ENCODE measurements around the gene PPT2. TPM values are rescaled to one million over a fixed set of nuclear protein-coding genes. Genes with fewer than 3 reads are reported as not detected.

The PPT2 gene
- total RNA-seq, 3 donors from 2014 or later, result 16.8 to 37.2 (median 34.4) TPM

DNA sequence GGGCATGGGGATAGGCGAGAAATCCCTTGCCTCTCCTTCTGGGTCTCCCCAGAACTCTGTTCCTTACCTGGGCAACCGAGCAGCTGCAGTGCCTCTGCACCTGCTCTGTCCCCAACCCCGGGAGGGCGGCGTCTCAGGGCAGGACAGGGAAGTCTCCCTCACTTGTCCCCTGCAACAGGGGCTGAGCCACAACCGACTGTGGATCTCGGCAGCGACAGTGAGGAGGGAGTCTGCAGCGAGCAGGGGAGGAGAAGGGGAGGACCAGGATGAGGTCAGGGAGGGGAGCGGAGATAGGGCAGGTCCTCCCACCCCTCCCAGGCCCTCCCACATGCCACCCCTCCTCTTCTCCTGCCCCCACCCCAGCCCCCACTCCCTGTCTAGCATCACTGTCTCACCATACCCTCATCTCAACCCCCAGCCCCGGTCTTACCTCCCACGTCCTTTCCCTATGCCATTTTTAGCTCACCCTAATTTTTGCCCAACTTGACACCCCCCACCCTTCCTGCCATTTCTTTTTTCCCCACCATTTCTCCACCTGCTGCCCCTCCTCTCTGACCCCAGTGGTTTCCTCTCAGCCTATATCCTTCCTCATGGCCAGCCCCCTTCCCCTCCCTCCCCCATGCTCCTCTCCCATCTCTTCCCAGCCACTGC is 44.7 kb upstream of the PPT2 start, which contains the start of gene TNXB:
TNXB (minus strand) TSS at position 225 of the 651 bp plus-strand sequence. CDS start 11,140 bp downstream, outside the sequence.
- H3K4me1 ChIP-seq (ENCODE audit: low read depth), result peaks cover 10% of the 10 kb centered on the region

DNA sequence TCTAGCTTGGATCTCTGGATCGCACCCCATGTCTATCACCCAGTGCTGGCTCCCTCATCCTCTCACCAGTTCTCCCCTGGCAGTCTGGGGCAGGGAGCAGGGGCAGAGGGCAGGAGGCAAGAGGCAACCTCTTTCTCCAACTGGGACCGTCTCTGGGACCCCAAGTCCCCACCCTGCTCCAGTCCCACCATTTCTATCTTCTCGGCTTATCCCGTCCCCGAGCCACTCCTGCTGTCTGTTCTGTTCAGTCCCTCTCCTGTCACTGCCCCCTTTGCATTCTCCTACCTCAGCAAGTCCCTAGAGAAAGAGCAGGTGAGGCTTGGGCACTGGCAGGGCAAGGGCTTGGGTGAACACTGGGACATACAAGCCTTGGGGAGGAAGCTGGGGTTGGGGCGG is 44.2 kb upstream of the PPT2 start:
- ATAC-seq (no peak), DNase-seq (no peak)
- Histone ChIP-seq H3K9me3 (no peaks in the 10 kb centered on the region), H3K4me1 (ENCODE audit: low read depth) (peaks cover 10% of the 10 kb centered on the region), H3K4me3 (no peak overlapping the region), H3K36me3 (ENCODE audit: low read depth) (no peaks in the 10 kb centered on the region)
- TF ChIP-seq, protein P1, sequence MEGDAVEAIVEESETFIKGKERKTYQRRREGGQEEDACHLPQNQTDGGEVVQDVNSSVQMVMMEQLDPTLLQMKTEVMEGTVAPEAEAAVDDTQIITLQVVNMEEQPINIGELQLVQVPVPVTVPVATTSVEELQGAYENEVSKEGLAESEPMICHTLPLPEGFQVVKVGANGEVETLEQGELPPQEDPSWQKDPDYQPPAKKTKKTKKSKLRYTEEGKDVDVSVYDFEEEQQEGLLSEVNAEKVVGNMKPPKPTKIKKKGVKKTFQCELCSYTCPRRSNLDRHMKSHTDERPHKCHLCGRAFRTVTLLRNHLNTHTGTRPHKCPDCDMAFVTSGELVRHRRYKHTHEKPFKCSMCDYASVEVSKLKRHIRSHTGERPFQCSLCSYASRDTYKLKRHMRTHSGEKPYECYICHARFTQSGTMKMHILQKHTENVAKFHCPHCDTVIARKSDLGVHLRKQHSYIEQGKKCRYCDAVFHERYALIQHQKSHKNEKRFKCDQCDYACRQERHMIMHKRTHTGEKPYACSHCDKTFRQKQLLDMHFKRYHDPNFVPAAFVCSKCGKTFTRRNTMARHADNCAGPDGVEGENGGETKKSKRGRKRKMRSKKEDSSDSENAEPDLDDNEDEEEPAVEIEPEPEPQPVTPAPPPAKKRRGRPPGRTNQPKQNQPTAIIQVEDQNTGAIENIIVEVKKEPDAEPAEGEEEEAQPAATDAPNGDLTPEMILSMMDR (IDR thresholded peaks at IDR 0.05), result no peak
- intact Hi-C loops (cut with DNase I, micrococcal nuclease), result no loop called here

More for the DNA sequence above, 44.7 kb upstream of the PPT2 start, which contains the start of gene TNXB:
- DNase-seq (peak in 1 of 3 donors; percentile 50), ATAC-seq (peak; percentile 43)
- intact Hi-C loops (cut with DNase I, micrococcal nuclease), result no loop called here
- H3K4me3 ChIP-seq, result no peak within 1 kb of the TSS
- TF ChIP-seq, protein P1 (IDR thresholded peaks at IDR 0.05), result no peak
- no peaks in the 10 kb centered on the region for H3K36me3 ChIP-seq (ENCODE audit: low read depth)
- H3K9me3 ChIP-seq, result no peaks in the 10 kb centered on the region

DNA sequence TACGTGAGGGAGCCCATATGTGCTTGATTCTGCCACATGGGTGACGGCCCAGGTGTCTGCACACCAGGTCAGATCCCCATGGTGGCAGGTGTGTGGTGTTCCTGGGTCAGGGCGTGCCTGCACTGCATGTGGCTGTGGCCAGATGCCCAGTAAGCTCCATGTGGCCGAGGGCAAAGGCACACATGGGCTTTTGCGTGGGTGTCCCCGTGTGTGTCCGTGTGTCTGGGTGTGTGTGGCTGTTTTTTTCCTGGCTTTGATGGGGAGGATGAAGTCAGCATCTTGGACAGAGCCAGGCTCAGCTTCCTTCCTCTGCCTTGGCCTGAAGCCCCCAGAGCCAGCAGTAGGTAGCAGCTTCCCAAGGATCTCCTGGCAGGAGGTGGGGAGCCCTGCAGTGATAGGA is 43.3 kb upstream of the PPT2 start:
- intact Hi-C loops (cut with DNase I, micrococcal nuclease), result no loop called here
- TF ChIP-seq, protein P1 (IDR thresholded peaks at IDR 0.05), result no peak
- no peaks in the 10 kb centered on the region for H3K9me3 ChIP-seq
- no peak for DNase-seq
- no peaks in the 10 kb centered on the region for H3K36me3 ChIP-seq (ENCODE audit: low read depth)
- ATAC-seq, result peak; percentile 24
- peaks cover 10% of the 10 kb centered on the region for H3K4me1 ChIP-seq (ENCODE audit: low read depth)
- no peak overlapping the region for H3K4me3 ChIP-seq

DNA sequence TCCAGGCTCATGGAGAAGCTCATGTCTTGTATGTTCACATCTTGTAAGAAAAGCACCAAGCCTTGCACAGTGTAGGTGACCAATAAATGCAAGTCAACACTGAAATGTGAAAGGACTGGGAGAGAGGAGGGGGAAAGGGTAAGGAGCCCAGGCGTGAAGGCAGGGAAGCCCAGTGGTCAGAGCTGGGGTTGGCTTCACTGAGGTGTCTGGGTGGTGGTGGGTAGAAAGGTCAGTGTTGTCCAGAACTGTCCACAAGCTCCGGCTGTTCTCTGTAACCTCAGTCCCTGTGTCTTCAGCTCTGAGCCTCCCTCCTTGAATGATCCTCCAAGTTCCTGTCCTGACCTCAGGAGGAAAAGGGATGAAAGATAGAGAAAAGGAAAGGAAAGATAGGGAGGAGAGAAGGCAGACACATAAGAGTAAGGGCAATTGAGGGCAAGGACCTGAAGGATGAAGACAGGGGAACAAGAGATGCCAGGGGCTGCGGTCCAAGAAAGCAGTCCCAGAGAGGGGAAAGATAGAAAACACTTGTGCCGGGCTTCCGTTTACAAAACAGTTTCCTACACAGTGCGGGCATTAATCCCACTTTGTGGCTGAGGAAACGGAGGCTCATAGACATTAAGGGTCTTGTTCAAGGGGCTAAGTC is 42.4 kb upstream of the PPT2 start:
- TF ChIP-seq, protein P1 (IDR thresholded peaks at IDR 0.05), result no peak
- Histone ChIP-seq H3K9me3 (no peaks in the 10 kb centered on the region), H3K36me3 (ENCODE audit: low read depth) (no peaks in the 10 kb centered on the region), H3K4me3 (no peak overlapping the region), H3K4me1 (ENCODE audit: low read depth) (peaks cover 10% of the 10 kb centered on the region)
- ATAC-seq, result no peak
- DNase-seq, result no peak
- intact Hi-C loops (cut with DNase I, micrococcal nuclease), result no loop called here

DNA sequence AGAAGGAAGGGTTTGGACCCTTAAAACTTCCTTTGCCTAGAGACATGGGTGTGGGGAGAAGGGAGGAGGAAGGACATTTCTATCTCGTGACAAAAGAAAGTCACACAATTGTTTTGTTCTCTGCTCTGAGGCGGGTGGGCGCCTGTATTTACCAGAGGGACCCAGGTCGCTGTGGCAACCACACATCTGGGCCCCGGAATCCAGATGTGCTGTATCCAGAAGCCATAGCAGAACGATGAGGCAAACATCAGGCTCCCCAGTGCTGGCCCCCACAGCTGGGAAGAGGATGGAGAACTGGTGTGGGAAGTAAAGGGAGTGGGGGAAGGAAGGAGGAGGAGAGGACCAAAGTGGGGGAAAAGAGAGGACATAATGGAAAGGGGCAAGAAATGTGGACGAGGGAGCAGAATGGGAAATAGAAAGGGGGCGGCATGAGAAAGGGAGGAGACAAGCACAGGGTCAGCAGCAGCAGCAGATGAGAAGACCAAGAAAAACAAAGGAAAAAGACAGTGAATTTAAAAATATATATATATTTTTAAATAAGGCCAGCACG is 41.4 kb upstream of the PPT2 start:
- DNase-seq, result no peak
- Histone ChIP-seq H3K4me1 (ENCODE audit: low read depth) (peaks cover 10% of the 10 kb centered on the region), H3K9me3 (no peaks in the 10 kb centered on the region), H3K36me3 (ENCODE audit: low read depth) (no peaks in the 10 kb centered on the region), H3K4me3 (no peak overlapping the region)
- TF ChIP-seq, protein P1 (IDR thresholded peaks at IDR 0.05), result no peak
- ATAC-seq, result no peak
- intact Hi-C loops (cut with DNase I, micrococcal nuclease), result no loop called here

Data from mucosa of descending colon (tissue), 3 donors.